IPS DF 4.7 (cell line): ENCODE results near the gene FCSK.
"Not testable (repeated sequence)": the region's sequence is repeated elsewhere in the genome, so short reads cannot be mapped to it uniquely, and the experiment has no call there.

ENCODE experiments used
- DNase-seq: peaks from one replicate; pipeline ENCODE4 v3.0.0-alpha.2; 2013; ENCODE audit warnings: low spot score; ENCODE audit errors: extremely low read depth

FCSK gene

DNA sequence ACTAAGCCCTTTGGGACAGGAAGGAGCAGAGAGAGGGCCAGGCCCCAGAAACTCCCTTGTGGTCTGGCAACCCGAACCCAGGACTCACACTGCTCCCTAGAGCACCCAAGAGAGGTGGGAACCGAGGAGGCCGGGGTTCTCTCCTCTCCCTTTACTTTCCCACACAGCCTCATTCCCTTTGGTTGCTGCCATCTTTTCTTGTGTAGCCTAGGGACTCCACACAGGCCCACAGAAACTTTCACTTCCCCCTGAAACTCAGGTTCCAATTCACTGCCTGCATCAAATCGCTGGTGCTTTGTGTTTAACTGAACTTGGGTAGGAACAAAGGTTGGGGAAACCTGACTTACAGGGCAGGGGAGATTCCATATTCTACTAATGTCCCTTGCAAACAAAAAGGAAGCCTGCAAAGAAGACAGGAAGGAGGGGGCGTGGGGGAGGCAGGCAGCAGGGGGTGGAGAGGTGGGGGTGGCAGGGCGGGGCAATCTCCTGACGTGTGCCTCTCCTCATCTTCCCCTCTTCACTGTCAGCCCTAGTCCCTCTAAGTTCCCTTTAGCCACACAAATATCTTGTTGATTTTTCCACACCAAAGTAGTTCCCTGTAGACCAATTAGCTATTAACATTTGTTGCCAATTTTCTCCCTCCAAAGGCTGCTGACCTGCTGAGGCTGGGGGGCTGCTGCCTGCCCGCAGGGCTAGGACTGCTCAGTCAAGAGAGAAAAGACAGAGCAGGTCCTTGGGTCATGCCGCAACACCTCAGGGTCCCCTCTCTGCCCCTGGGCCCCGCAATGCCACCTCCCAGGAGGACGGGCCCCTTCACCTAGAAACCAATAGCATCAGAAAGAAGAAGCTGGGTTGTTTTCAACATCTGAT, 23.5 kb upstream of the FCSK start:
- no peak for DNase-seq

DNA sequence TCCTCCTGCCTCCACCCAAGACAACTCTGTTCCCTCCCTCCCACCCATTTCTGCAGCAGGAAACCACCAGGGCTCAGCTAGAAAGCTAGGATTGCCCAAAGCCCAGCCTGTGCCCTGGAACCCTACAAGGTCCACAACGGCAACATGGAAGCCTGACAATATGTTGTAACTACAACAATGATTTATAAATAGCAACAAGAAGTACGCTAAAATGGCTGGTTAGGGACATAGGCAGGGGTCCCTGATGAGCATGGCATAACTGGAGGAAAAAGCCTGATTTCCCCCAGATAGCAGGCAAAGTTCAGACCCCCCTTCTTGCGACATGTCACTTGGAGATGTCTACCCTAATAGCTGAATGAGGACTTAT, 22.1 kb upstream of the FCSK start:
- no peak for DNase-seq

DNA sequence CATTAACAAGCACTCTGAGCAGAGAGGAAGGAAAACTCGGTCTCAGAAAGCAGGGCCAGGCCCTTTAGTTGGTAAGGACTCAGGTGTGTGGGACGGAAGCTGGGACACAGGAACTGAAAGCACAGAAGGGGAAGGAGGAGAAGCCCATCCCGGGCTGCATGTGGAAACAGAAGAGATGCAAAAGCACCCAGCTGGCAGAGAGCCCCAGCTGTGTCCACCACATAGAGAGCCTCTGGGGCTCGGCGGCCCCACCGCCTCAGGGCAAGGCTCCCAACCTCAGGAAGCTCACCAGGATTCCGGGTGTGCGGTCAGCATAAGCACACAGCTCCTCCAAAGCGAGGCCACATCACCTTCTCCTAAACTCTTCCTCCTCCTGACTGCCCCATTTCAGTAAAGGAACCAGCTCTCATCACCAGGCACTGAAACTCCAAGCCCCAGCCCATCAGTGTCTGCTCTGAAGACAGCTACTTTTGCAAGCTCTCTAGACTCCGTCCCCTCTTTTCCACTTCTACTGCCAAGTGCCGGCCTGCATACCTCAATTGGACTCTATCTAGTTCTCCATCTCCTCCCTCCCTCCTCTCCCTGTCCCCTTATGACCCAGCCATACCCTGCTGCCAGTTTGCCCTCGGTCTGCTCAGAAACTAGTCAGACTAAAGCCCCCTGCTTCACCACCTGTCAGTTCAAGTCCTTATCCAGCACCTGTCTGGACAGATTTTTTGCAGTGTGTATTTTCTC, 21.5 kb upstream of the FCSK start:
- DNase-seq, result no peak

DNA sequence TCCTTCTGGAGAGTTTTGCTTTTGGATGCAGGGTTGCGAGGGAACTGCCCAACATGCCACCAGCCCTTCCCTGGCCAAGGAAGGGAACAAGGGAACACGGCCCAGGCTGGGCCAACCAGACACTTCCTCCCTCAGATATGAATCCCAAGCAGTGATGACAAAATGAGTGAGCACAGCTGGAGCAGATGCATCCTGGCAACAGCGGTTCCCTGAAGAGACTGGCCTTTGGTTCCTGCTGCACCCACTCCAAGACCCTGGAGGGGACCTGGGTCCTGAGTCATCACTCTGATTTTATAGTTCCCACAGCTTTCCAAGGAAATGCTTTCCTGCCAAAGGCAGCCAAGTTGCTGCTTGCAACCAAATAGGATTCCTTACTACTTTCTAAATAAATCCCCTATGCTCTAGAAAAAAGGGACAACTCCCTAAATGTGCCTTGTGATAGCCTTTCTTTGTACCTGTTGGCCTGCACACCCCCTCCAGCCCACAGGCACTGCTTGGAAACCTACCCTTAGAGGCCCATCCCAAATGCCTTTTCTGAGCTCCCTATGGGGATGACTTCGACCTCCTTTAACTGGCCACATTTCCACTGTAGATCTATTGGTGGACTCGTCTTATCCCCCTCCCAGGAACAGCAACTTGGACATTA, 20.8 kb upstream of the FCSK start:
- DNase-seq, result no peak

DNA sequence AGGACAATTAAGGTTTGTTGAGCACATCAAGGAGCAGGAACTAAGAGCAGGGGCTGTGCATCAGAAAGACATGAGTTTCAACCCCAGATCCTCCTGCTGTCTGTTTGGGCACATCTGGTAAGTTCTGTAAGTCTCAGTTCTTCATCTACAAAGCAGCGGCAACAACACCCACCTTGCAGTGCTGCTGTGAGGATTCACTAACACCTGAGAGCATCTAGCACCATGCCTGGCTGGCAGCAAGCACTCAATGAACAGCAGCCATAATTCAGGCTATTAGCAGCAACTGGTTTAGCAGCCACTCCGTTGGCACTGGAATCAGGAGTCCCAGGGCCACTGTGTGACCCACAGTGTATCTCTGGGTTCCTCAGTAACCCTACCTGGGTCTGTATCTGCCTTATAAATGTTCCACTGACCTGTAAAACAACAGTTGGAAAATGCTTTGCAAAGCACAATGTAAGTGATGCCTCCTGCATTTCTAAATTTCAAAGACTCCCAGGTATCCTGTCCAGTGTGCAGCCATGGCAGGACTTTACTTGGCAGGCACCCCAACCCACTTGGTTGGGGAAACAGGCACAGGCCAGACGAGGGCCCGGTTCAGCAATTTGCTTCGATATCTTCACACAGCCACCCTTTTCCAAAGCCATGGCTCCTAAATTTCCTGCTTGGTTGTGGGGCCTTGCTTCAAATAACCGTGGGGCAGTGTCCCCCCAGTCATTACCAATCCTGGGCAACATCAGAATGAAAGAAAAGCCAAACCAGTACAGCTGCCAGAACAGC, 19.7 kb upstream of the FCSK start:
- DNase-seq, result no peak

DNA sequence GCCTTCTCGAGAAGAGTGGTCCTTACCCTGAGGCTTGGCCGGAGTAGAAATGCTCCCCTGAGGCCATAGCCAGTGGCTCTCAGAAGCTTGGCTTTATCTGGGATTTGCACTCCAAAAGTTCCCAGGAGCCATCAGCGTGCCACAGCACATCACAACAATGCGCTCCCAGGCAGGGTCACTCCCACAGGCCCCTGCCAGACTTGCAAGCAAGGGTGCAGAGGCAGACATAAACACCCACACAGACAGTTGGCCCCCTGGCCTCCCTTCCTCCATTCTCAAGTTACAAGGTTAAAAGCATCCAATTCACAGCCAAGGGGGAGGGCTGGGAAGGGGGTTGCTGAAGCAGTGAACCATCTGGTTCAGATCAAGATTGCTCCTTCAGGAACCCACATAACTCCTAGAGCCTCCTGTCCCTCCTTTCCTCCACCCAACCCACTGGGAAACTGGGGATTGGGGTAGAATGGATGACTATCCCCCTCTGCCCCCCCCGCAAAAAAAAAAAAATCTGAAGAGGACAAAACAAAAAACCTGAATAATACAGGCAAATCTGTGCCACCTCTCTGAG, 17.3 kb upstream of the FCSK start:
- no peak for DNase-seq

DNA sequence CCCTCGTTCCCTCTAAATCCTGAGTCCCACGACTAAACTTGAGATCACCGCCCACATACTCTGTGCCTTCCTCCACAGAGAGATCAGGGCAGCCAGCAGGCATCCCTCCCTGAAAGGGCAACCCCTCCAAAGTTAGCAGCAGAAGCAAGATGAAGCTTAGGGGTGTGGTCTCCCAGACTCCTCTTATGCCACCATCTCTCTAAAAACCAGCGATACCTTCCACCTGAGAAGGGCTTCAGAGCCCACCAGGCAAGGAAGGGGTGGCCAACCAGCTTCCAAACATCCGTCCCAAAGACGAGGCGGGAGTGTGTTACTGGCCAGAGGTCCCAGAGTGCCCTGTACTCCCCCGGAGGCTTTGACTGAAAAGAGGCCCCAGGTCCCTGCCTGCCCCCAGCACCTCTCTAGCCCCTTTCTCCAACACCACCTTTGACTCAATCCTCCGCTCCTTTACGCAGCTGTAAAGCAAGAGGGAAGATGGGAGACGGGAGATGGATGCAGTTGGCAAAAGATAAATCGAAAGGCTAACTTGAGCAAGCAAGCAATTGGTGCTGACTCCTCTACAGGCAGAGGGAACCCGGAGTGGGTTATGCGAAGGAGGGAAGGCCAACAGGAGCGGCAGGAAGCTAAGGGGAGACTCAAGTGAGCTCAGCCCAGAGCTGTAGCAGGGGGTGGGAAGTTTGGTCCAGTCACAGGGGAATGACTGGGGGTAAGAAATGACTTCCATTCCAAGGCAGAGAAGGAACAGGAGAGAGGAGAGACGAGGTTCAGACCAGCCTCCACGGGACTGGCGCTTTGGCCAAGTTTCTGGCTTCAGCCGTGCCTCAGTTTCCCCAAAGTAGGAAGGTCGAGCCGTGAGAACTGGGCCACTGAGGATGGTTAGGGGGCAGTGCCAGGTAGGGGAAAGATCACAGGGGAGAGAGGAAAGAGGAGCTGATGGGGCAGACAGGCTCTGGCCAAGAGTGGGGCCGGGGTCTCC, 16.5 kb upstream of the FCSK start:
- no peak for DNase-seq

DNA sequence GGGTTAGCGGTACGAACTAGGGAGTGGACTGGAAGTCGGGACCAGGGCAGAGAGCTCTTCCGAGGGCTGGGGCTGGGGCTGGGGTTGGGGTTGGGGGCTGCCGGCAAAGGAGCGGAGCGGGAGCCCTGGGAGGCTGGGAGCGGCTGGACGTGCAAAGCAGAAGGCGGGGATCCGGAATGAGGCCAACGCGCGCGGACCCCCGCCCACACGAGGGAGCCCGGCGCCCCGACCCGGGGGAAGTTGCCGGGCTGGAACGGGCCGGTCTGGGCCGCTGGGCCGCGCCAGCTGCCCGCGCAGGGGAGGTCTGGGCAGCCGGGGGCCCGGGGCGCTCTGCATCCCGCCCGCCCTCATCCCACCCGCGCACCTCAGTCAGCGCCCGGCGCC, 15.8 kb upstream of the FCSK start:
- no peak for DNase-seq

DNA sequence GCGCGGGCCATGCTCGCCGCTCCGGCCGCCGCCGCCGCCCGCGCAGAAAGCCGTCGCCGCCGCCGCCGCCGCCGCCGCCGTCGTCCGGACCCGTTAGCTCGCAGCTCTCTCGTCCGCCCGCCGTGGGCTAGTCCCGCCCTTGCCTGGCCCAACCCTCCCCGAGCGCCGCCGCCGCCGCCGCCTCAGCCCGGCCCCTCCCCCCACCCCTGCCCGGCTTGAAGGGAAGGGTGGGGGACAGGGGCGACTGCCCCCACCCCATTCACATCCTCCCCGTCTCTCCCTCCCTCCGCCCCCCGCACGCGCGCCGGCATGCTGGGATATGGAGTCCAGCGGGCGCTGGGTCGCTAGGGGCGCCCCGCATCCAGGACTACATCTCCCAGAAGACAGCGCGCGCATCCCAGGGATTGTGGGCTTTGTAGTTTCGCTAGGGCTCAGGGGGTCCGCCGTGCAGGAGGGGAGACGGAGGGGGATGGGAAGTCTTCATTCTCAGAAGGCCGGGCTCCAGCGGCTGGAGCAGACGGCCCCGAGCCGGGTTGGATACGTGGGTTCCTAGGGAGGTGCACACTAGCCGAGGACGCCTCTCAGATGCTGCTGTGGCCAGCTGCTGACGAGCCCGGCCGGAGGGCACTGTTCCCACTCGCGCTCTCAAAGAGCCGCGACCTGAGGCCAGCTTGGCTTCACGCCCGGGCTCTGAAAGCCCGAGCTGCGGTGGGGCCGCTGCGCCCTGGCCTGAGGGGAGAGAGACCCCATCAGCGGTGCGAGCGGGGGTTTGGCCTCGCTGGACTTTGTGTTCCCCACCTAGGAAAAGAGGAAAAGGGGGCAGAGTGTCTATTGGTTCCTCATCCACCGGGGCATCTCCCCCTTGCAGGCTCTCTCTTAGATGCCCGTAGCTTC, 15.2 kb upstream of the FCSK start, which contains the start of gene ST3GAL2:
TSS of gene ST3GAL2 (minus strand) at position 132 of the 894 bp plus-strand sequence. CDS start 40,570 bp downstream, outside the sequence.
- DNase-seq, result no peak

DNA sequence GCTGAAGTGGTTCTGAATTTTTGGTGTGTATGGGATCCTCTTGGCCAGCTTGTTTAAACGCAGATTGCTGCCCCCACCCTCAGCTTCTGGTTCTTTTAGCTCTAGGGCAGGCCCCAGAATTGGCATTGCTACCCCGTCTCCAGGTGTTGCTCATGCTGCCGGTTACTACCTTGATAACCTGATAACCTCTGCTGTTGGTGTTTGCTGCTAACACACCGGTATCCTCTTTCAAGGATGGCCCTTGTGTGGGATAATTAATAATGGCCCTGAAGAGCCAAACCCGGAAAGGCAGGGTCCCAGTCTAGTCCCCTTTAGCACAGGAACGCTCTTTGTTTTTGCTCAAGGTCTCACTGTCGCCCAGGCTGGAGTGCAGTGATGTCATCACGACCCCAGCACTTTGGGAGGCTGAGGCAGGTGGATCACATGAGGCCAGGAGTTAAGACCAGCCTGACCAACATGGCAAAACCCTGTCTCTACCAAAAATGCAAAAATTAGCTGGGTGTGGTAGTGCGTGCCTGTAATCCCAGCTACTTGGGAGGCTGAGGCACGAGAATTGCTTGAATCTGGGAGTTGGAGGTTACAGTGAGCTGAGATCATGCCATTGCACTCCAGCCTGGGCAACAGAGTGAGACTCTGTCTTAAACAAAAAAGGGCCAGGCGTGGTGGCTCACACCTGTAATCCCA, 14.2 kb upstream of the FCSK start:
- no peak for DNase-seq

DNA sequence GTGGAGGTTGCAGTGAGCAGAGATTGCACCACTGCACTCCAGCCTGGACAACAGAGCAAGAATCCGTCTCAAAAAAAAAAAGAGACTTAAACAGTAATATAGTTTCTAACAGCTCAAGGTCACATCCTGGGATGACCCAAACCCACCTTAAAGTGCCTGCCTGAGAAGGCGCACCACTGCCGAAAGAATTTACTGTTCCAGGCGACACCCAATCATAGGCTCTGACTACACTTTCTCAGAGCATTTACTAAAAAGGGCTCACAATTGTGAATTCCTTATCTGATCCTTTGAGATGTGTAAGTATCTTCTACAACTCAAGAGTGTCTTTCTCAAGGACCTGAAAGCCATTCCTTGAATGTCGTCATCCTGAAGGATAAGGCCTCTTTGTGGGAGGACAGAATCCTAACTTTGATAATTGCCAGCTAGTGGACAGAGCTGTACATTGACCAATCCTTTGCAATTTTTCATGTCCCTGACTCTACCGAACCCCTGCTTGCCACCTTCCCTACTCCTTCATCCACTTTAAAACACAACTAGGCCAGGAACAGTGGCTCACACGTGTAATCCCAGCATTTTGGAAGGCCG, 12.9 kb upstream of the FCSK start:
- DNase-seq, result no peak

DNA sequence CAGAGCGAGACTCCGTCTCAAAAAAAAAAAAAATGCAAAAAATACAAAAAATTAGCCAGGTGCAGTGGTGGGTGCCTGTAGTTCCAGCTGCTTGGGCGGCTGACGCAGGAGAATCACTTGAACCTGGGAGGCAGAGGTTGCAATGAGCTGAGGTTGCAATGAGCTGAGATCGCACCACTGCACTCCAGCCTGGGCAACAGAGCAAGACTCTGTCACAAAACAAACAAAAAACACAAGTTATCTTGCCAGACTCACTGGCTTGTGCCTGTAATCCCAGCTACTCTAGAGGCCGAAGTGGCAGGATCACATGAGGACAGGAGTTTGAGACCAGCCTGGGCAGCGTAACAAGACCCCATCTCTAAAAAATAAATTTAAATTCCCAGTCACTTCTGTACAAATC, 12.1 kb upstream of the FCSK start:
- no peak for DNase-seq

DNA sequence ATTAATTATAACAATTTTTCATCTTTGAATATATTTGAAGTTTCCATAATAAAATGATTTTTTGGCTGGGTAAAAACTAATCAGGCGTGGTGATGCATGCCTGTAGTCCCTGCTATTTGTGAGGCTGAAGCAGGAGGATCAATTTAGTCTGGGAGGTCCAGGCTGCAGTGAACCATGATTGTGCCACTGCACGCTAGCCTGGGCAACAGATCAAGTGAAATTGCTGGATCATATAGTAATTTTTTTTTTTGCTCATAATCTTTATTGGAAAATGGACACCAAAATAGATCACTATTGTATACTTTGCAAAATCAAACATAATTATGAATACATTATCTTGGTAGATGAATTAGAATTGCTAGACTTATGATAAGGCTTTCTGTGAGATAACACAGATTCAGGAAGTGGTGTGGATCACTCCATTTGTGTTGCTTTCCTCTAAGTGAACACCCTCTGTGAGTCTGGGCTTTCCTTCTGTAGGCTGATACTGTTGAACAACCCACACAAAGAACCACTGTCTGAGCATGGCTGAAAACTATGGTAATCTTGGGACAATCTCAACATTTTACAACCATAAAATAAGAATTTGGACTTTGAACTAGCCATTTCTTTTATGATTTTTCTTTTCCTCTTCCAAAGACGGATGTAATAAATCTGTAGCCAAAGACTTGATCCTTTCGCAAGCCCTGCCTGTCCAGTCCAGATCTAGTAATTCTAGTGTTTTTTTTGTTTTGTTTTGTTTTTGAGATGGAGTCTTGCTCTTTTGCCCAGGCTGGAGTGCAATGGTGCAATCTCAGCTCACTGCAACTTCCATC, 9.9 kb upstream of the FCSK start:
- DNase-seq, result no peak

DNA sequence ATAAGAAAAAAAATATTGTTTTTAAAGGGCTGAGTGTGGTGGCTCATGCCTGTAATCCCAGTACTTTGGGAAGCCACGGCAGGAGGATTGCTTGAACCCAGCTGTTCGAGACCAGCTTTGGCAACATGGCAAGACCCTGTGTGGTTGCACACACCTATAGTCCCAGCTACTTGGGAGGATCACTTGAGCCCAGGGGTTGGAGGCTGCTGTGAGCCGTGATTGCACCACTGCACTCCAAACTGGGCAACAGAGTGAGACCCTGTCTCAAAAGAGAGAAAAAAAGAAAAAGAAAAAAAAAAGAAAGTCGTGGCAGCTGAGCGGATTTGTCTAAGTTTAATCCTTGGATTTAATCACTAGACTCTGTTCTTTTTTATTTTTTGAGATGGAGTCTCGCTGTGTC, 6.3 kb upstream of the FCSK start:
- DNase-seq, result no peak

DNA sequence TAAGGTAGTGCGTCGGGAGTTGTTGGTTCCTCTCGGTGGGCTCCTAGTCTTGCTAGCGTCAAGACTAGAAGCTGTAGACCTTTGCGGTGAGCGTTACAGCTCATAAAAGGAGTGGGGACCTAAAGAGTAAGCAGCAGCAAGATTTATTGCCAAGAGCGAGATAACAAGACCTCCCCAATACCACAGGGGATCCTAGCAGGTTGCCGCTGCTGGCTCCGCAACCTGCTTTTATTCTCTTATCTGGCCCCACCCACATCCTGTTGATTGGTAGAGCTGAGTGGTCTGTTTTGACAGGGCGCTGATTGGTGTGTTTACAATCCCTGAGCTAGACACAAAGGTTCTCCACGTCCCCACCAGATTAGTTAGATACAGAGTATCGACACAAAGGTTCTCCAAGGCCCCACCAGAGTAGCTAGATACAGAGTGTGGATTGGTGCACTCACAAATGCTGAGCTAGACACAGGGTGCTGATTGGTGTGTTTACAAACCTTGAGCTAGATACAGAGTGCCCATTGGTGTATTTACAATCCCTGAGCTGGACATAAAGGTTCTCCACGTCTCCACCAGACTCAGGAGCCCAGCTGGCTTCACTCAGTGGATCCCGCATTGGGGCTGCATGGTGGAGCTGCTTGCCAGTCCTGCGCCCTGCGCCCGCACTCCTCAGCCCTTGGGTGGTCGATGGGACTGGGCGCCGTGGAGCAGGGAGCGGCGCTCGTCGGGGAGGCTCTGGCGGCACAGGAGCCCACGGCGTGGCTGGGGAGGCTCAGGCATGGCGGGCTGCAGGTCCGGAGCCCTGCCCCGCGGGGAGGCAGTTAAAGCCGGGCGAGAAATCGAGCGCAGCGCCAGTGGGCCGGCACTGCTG, 4.0 kb upstream of the FCSK start:
- DNase-seq, result not testable (repeated sequence)

DNA sequence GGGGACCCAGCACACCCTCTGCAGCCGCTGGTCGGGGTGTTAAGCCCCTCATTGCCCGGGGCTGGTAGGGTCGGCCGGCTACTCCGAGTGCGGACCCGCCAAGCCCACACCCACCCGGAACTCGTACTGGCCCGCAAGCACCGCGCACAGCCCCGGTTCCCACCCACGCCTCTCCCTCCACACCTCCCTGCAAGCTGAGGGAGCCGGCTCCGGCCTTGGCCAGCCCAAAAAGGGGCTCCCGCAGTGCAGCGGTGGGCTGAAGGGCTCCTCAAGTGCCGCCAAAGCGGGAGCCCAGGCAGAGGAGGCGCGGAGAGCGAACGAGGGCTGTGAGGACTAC, 3.4 kb upstream of the FCSK start:
- not testable (repeated sequence) for DNase-seq
